Caco-2 (cell line): ENCODE measurements around the gene ATP13A1. TPM values are rescaled to one million over a fixed set of nuclear protein-coding genes. Genes with fewer than 3 reads are reported as not detected.
"Not testable (repeated sequence)": the region's sequence is repeated elsewhere in the genome, so short reads cannot be mapped to it uniquely, and the experiment has no call there.

ENCODE experiments used
- BruUV-seq: library from RNA; stranded (reverse); fragments of 400-500 nt; replicated peaks from 2 replicates; lab custom pipeline; 2021; lab: Mats Ljungman, UMichigan
- CTCF ChIA-PET: fragments of 300-600 bp; sonication (Branson Sonifier 250); formaldehyde crosslinking; loops from one replicate; lab custom pipeline; 2022; ENCODE audit warnings: antibody characterized with exemption; lab: Charles Lee
- POLR2A ChIA-PET: fragments of 300-600 bp; sonication (Branson Sonifier 250); formaldehyde crosslinking; loops from one replicate; lab custom pipeline; 2022; ENCODE audit warnings: antibody characterized with exemption; lab: Charles Lee
- DNase-seq, 2 experiments: peaks; one replicate each; pipeline versions ENCODE4 v3.0.0 to v3.0.0-alpha.2; 2020 to 2022
- H3K27me3 ChIP-seq: replicated peaks from 2 replicates; pipeline ENCODE4 v1.6.0; 2011; ENCODE audit warnings: low read length; ENCODE audit not compliant: control insufficient read depth, insufficient read depth
- H3K36me3 ChIP-seq: 2 replicates; pipeline ENCODE4 v1.5.1; 2011; ENCODE audit warnings: low read length; ENCODE audit not compliant: control insufficient read depth, insufficient read depth
- H3K4me1 ChIP-seq: fragments of 250-450 bp; sonication (Bioruptor Pico); 2 replicates; pipeline ENCODE4 v1.5.1; 2020; ENCODE audit warnings: mild to moderate bottlenecking
- H3K4me3 ChIP-seq: 2 replicates; pipeline ENCODE4 v1.5.1; 2011; ENCODE audit warnings: low read depth, mild to moderate bottlenecking, control low read depth, low read length
- H3K9me3 ChIP-seq: fragments of 250-450 bp; sonication (Bioruptor Pico); 2 replicates; pipeline ENCODE4 v1.5.1; 2020; ENCODE audit warnings: mild to moderate bottlenecking, moderate library complexity
- H3K27ac Mint-ChIP-seq: one replicate; pipeline ENCODE4 v1.8.0; 2022; ENCODE audit warnings: mixed read lengths; ENCODE audit not compliant: unreplicated experiment
- H3K27me3 Mint-ChIP-seq: one replicate; pipeline ENCODE4 v1.8.0; 2022; ENCODE audit warnings: mixed read lengths; ENCODE audit not compliant: insufficient read depth, unreplicated experiment
- H3K36me3 Mint-ChIP-seq: one replicate; pipeline ENCODE4 v1.8.0; 2022; ENCODE audit warnings: mild to moderate bottlenecking, mixed read lengths; ENCODE audit not compliant: insufficient read depth, unreplicated experiment
- H3K4me1 Mint-ChIP-seq: one replicate; pipeline ENCODE4 v1.8.0; 2022; ENCODE audit warnings: low read depth, mixed read lengths; ENCODE audit not compliant: unreplicated experiment
- H3K4me3 Mint-ChIP-seq: one replicate; pipeline ENCODE4 v1.8.0; 2022; ENCODE audit warnings: mild to moderate bottlenecking, moderate library complexity, mixed read lengths; ENCODE audit not compliant: unreplicated experiment
- H3K9me3 Mint-ChIP-seq: one replicate; pipeline ENCODE4 v1.8.0; 2022; ENCODE audit warnings: mixed read lengths; ENCODE audit not compliant: unreplicated experiment
- intact Hi-C: fragments of 100-400 bp; cut with micrococcal nuclease; formaldehyde crosslinking; loops from one replicate; pipeline ENCODE4 v1.10.0; 2022; ENCODE audit not compliant: unreplicated experiment
- total RNA-seq: library from RNA; stranded (reverse); gene quantifications from 2 replicates; pipeline ENCODE4 v1.2.3, GENCODE V29; 2022
- TF ChIP-seq, protein P1 (sequence below), 2 experiments: fragments of 200-600 bp in 1 of 2; IDR thresholded peaks; 1 replicate in 1 of 2; 2 replicates in 1 of 2; pipeline versions ENCODE4 v1.5.1 to v1.8.0; 2011 to 2022; ENCODE audit warnings: antibody characterized with exemption in 1 of 2, control low read depth in 1 of 2, inconsistent platforms in 1 of 2, low read depth in 1 of 2, low read length in 1 of 2, mild to moderate bottlenecking in 1 of 2, moderate library complexity in 1 of 2; ENCODE audit not compliant: insufficient read depth in 1 of 2, severe bottlenecking in 1 of 2, unreplicated experiment in 1 of 2

Gene ATP13A1
- total RNA-seq, 1 experiment from 2014 or later: 83.0 TPM

DNA sequence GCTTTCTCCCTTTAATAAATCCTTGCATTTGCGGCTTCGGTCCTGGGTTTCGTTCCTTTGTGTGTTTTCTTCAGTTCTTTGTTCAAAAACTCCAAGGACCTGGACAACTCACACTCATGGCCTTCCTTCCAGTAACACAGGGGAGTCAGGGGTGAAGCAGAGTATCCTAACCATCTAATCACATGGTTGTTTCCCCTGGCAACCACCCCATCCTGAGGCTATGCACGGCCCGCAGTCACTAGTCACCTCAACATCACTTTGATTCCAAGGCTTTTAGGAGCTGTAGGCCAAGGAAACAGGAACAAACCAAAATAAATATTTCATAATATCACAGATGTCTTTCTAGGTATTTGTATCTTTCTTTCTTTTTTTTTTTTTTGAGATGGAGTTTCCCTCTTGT lies 34.1 kb upstream of the ATP13A1 start:
- Mint-ChIP-seq H3K27ac (no peak overlapping the region), H3K27me3 (no peaks in the 10 kb centered on the region), H3K36me3 (no peaks in the 10 kb centered on the region), H3K9me3 (no peaks in the 10 kb centered on the region), H3K4me1 (no peaks in the 10 kb centered on the region), H3K4me3 (no peak overlapping the region)
- CTCF ChIA-PET: no interaction called here
- no peaks in the 10 kb centered on the region for H3K9me3 ChIP-seq
- TF ChIP-seq, protein P1, sequence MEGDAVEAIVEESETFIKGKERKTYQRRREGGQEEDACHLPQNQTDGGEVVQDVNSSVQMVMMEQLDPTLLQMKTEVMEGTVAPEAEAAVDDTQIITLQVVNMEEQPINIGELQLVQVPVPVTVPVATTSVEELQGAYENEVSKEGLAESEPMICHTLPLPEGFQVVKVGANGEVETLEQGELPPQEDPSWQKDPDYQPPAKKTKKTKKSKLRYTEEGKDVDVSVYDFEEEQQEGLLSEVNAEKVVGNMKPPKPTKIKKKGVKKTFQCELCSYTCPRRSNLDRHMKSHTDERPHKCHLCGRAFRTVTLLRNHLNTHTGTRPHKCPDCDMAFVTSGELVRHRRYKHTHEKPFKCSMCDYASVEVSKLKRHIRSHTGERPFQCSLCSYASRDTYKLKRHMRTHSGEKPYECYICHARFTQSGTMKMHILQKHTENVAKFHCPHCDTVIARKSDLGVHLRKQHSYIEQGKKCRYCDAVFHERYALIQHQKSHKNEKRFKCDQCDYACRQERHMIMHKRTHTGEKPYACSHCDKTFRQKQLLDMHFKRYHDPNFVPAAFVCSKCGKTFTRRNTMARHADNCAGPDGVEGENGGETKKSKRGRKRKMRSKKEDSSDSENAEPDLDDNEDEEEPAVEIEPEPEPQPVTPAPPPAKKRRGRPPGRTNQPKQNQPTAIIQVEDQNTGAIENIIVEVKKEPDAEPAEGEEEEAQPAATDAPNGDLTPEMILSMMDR (IDR thresholded peaks at IDR 0.05; ENCODE audit: insufficient read depth in 1 of 2, low read depth in 1 of 2, low read length in 1 of 2, severe bottlenecking in 1 of 2, unreplicated experiment in 1 of 2): no peak
- no peaks in the 10 kb centered on the region for H3K36me3 ChIP-seq
- H3K4me3 ChIP-seq: no peak overlapping the region
- POLR2A ChIA-PET: no interaction called here
- no peaks in the 10 kb centered on the region for H3K4me1 ChIP-seq
- DNase-seq: no peak
- intact Hi-C loops: no loop called here
- no peaks in the 10 kb centered on the region for H3K27me3 ChIP-seq
- BruUV-seq: no TSS peak

DNA sequence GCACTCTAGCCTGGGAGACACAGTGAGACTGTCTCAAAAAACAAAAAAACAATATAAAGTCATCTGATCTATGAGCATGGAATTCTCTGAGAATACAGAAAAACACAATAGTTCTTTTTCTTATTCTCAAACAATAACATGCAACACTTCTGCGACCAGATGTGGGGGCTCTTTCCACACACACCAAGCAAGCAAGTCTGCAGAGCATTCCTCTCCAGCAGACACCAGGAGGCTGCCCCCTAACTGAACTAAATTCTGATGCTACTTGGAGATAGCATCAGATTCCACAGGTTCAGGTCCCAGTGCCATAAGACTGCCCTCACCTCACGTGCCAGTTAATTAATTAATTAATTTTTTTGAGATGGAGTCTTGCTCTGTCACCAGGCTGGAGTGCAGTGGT lies 32.9 kb upstream of the ATP13A1 start:
- H3K4me3 ChIP-seq: no peak overlapping the region
- H3K9me3 ChIP-seq: no peaks in the 10 kb centered on the region
- no peak for DNase-seq
- Mint-ChIP-seq H3K9me3 (no peaks in the 10 kb centered on the region), H3K36me3 (no peaks in the 10 kb centered on the region), H3K27ac (no peak overlapping the region), H3K27me3 (no peaks in the 10 kb centered on the region), H3K4me1 (no peaks in the 10 kb centered on the region), H3K4me3 (no peak overlapping the region)
- TF ChIP-seq, protein P1 (IDR thresholded peaks at IDR 0.05; ENCODE audit: insufficient read depth in 1 of 2, low read depth in 1 of 2, low read length in 1 of 2, severe bottlenecking in 1 of 2, unreplicated experiment in 1 of 2): no peak
- intact Hi-C loops: no loop called here
- no TSS peak for BruUV-seq
- no peaks in the 10 kb centered on the region for H3K27me3 ChIP-seq
- CTCF ChIA-PET: no interaction called here
- H3K36me3 ChIP-seq: no peaks in the 10 kb centered on the region
- no peaks in the 10 kb centered on the region for H3K4me1 ChIP-seq
- POLR2A ChIA-PET: no interaction called here

DNA sequence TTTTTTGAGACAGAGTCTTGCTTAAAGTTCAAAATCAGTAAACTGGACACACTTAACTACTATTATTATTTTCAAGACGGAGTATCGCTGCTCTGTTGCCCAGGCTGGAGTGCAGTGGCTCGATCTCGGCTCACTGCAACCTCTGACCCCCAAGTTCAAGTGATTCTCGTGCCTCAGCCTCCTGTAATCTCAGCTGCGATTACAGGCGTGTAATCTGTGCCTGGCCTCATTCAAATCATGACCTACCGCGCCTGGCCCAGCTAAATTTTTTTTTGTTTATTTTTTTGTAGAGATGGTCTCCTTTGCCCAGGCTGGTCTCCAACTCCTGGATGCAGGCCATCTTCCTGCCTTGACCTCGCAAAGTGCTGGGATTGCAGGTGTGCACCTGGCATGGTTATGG lies 28.2 kb upstream of the ATP13A1 start:
- TF ChIP-seq, protein P1 (IDR thresholded peaks at IDR 0.05; ENCODE audit: insufficient read depth in 1 of 2, low read depth in 1 of 2, low read length in 1 of 2, severe bottlenecking in 1 of 2, unreplicated experiment in 1 of 2): no peak
- no peak for DNase-seq
- Histone ChIP-seq H3K27me3 (no peaks in the 10 kb centered on the region), H3K4me3 (no peak overlapping the region), H3K4me1 (no peaks in the 10 kb centered on the region), H3K9me3 (no peaks in the 10 kb centered on the region; the same call in 1 of the 2 replicates), H3K36me3 (no peaks in the 10 kb centered on the region)
- intact Hi-C loops: no loop called here
- H3K36me3 Mint-ChIP-seq: no peaks in the 10 kb centered on the region
- CTCF ChIA-PET: no interaction called here
- H3K4me3 Mint-ChIP-seq: no peak overlapping the region
- POLR2A ChIA-PET: interaction anchor here (0.6 kb wide), 1 partner anchor 42 kb away, joined by 4 read pairs; no protein-coding TSS in a partner anchor
- H3K9me3 Mint-ChIP-seq: peaks cover 3% of the 10 kb centered on the region
- no peak overlapping the region for H3K27ac Mint-ChIP-seq
- no TSS peak for BruUV-seq
- H3K4me1 Mint-ChIP-seq: no peaks in the 10 kb centered on the region
- no peaks in the 10 kb centered on the region for H3K27me3 Mint-ChIP-seq

DNA sequence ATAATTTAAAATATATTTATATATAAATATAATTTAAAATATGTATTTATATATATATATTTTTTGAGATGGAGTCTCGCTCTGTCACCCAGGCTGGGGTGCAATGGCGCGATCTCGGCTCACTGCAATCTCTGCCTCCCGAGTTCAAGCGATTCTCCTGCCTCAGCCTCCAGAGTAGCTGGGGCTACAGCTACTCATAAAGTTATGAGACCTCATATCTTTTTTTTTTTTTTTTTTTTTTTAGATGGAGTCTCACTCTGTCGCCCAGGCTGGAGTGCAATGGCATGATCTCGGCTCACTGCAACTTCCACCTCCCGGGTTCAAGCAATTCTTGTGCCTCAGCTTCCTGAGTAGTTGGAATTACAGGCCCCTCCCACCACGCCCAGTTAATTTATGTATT lies 25.5 kb upstream of the ATP13A1 start:
- H3K4me3 ChIP-seq, BruUV-seq, CTCF ChIA-PET, H3K36me3 Mint-ChIP-seq, POLR2A ChIA-PET, intact Hi-C loops, H3K27me3 Mint-ChIP-seq, H3K36me3 ChIP-seq, DNase-seq, H3K9me3 ChIP-seq, H3K27ac Mint-ChIP-seq, H3K4me1 Mint-ChIP-seq, H3K4me3 Mint-ChIP-seq, H3K4me1 ChIP-seq, H3K27me3 ChIP-seq: not testable (repeated sequence)
- H3K9me3 Mint-ChIP-seq: peaks cover 19% of the 10 kb centered on the region
